Esophagus squamous epithelium (tissue), 4 donors: ENCODE data around the gene FARP2.

ENCODE experiments used
- POLR2A ChIP-seq, 4 donors: fragments of 450-650 bp; IDR thresholded peaks; one replicate each; pipeline ENCODE4 v1.6.1; 2017; ENCODE audit warnings: antibody characterized with exemption in 4 of 4, mild to moderate bottlenecking in 4 of 4, moderate library complexity in 3 of 4
- TF ChIP-seq, protein P1 (sequence below), 6 experiments: fragments of 450-650 bp in 4 of 6; fragments of 200-600 bp in 2 of 6; sonication (generic) in 2 of 6; IDR thresholded peaks; one replicate each; pipeline ENCODE4 v1.5.1; 2016 to 2019; ENCODE audit warnings: antibody characterized with exemption in 6 of 6, mild to moderate bottlenecking in 4 of 6, moderate library complexity in 4 of 6

DNA sequence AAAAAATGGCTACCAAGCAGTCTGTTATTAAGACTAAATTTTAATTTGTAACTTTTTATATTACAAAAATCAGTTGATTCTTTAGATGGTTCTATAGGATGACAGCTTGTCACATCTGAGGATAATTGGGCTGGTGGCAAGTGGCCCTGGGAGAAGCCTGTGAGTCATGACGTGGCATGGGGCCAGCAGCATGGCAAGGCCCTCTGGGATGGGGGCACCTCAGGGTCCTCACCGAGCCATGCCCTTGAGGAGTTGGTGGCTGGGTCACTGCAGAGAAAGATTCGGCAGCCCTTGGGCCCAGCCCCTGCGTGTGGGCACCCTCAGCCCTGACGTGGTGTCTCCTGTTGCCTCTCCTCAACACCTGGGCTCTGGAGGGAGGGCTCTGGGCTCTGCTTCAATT, 102.6 kb downstream of the FARP2 start:
- TF ChIP-seq, protein P1, sequence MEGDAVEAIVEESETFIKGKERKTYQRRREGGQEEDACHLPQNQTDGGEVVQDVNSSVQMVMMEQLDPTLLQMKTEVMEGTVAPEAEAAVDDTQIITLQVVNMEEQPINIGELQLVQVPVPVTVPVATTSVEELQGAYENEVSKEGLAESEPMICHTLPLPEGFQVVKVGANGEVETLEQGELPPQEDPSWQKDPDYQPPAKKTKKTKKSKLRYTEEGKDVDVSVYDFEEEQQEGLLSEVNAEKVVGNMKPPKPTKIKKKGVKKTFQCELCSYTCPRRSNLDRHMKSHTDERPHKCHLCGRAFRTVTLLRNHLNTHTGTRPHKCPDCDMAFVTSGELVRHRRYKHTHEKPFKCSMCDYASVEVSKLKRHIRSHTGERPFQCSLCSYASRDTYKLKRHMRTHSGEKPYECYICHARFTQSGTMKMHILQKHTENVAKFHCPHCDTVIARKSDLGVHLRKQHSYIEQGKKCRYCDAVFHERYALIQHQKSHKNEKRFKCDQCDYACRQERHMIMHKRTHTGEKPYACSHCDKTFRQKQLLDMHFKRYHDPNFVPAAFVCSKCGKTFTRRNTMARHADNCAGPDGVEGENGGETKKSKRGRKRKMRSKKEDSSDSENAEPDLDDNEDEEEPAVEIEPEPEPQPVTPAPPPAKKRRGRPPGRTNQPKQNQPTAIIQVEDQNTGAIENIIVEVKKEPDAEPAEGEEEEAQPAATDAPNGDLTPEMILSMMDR (IDR thresholded peaks at IDR 0.05): no peak
- TF ChIP-seq POLR2A (IDR thresholded peaks at IDR 0.05): no peak
